GM12874 (cell line): ENCODE measurements around the gene ZBTB20.

Experiments used
- CTCF ChIP-seq: IDR thresholded peaks from 2 replicates; pipeline ENCODE4 v1.5.1; 2011; ENCODE audit warnings: low read depth, mild to moderate bottlenecking, control low read depth, low read length, moderate library complexity; ENCODE audit not compliant: insufficient read depth

The ZBTB20 gene

GRCh38 chr3:114508208-114508607 is 638.9 kb downstream of the ZBTB20 start:
- TF ChIP-seq CTCF, result no peak

GRCh38 chr3:114506591-114507300 is 640.3 kb downstream of the ZBTB20 start:
- no peak for TF ChIP-seq CTCF

- TF ChIP-seq CTCF, result no peak
These were observed 642.0 kb downstream of the ZBTB20 start for GRCh38 chr3:114504941-114505628.

- TF ChIP-seq CTCF, result no peak
These were observed 644.9 kb downstream of the ZBTB20 start for GRCh38 chr3:114502204-114502603.

- no peak for TF ChIP-seq CTCF
These were observed 647.1 kb downstream of the ZBTB20 start for GRCh38 chr3:114499976-114500375.

- no peak for TF ChIP-seq CTCF
These were observed 648.3 kb downstream of the ZBTB20 start for GRCh38 chr3:114498539-114499370.

GRCh38 chr3:114496874-114497273 is 650.2 kb downstream of the ZBTB20 start:
- no peak for TF ChIP-seq CTCF
